ENCODE measurements around the gene IFFO2. TPM values are rescaled to one million over a fixed set of nuclear protein-coding genes. Genes with fewer than 3 reads are reported as not detected.

Gene IFFO2
- total RNA-seq, 1 experiment from 2014 or later, result 18.7 TPM

DNA sequence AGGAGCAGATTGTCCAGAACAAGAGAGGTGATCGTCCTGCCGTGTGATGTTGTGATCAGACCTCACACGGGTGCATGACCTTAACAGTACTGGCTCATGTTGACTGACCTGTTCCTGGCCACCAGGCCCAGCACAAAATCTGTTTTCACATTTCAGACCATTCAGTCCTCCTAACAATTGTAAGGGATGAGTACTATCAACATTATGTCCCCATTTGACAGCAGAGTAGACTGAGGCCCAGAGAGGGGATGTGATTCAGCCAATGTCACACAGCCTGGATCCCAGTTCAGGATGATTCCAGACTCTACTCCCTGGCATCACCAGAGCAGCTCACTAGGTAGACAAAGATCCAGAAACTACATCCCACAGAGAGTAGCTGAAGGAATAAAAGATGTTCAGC lies 89.6 kb downstream of the IFFO2 start:
- H3K4me1 Mint-ChIP-seq (ENCODE audit: low read depth, unreplicated experiment), result no peaks in the 10 kb centered on the region
- intact Hi-C loops (cut with micrococcal nuclease; ENCODE audit: unreplicated experiment), result no loop called here
- no peak overlapping the region for H3K4me3 Mint-ChIP-seq (ENCODE audit: unreplicated experiment)
- POLR2A ChIA-PET, result no interaction called here
- H3K9me3 ChIP-seq, result no peaks in the 10 kb centered on the region
- DNase-seq, result no peak
- H3K36me3 Mint-ChIP-seq (ENCODE audit: insufficient read depth, unreplicated experiment), result no peaks in the 10 kb centered on the region
- no TSS peak for BruUV-seq (replicated peaks)
- H3K27me3 Mint-ChIP-seq (ENCODE audit: insufficient read depth, unreplicated experiment), result peaks cover 3% of the 10 kb centered on the region
- no peaks in the 10 kb centered on the region for H3K9me3 Mint-ChIP-seq (ENCODE audit: unreplicated experiment)
- TF ChIP-seq, protein P1, sequence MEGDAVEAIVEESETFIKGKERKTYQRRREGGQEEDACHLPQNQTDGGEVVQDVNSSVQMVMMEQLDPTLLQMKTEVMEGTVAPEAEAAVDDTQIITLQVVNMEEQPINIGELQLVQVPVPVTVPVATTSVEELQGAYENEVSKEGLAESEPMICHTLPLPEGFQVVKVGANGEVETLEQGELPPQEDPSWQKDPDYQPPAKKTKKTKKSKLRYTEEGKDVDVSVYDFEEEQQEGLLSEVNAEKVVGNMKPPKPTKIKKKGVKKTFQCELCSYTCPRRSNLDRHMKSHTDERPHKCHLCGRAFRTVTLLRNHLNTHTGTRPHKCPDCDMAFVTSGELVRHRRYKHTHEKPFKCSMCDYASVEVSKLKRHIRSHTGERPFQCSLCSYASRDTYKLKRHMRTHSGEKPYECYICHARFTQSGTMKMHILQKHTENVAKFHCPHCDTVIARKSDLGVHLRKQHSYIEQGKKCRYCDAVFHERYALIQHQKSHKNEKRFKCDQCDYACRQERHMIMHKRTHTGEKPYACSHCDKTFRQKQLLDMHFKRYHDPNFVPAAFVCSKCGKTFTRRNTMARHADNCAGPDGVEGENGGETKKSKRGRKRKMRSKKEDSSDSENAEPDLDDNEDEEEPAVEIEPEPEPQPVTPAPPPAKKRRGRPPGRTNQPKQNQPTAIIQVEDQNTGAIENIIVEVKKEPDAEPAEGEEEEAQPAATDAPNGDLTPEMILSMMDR (IDR thresholded peaks at IDR 0.05; ENCODE audit: insufficient read depth in 1 of 2, low read depth in 1 of 2, low read length in 1 of 2, severe bottlenecking in 1 of 2, unreplicated experiment in 1 of 2), result no peak
- no peaks in the 10 kb centered on the region for H3K36me3 ChIP-seq (ENCODE audit: control insufficient read depth, insufficient read depth, low read length)
- H3K27me3 ChIP-seq (replicated peaks; ENCODE audit: control insufficient read depth, insufficient read depth, low read length), result no peaks in the 10 kb centered on the region
- CTCF ChIA-PET, result interaction anchor here (1.6 kb wide), 1 partner anchor 17 kb away, joined by 7 read pairs; no protein-coding TSS in a partner anchor
- no peak overlapping the region for H3K27ac Mint-ChIP-seq (ENCODE audit: unreplicated experiment)
- no peaks in the 10 kb centered on the region for H3K4me1 ChIP-seq
- no peak overlapping the region for H3K4me3 ChIP-seq (ENCODE audit: low read depth, low read length)

- ChIA-PET CTCF (interaction anchor here (0.7 to 1.6 kb wide), 2 partner anchors 18 to 30 kb away, joined by 7 to 12 read pairs; no protein-coding TSS in a partner anchor), POLR2A (no interaction called here)
- no peaks in the 10 kb centered on the region for H3K9me3 Mint-ChIP-seq (ENCODE audit: unreplicated experiment)
- no peak overlapping the region for H3K27ac Mint-ChIP-seq (ENCODE audit: unreplicated experiment)
- H3K4me3 ChIP-seq (ENCODE audit: low read depth, low read length), result no peak overlapping the region
- BruUV-seq (replicated peaks), result no TSS peak
- H3K4me1 Mint-ChIP-seq (ENCODE audit: low read depth, unreplicated experiment), result no peaks in the 10 kb centered on the region
- no peaks in the 10 kb centered on the region for H3K27me3 ChIP-seq (replicated peaks; ENCODE audit: control insufficient read depth, insufficient read depth, low read length)
- intact Hi-C loops (cut with micrococcal nuclease; ENCODE audit: unreplicated experiment), result no loop called here
- DNase-seq, result no peak
- H3K9me3 ChIP-seq, result no peaks in the 10 kb centered on the region
- H3K4me3 Mint-ChIP-seq (ENCODE audit: unreplicated experiment), result no peak overlapping the region
- no peaks in the 10 kb centered on the region for H3K36me3 ChIP-seq (ENCODE audit: control insufficient read depth, insufficient read depth, low read length)
- no peaks in the 10 kb centered on the region for H3K4me1 ChIP-seq
- H3K27me3 Mint-ChIP-seq (ENCODE audit: insufficient read depth, unreplicated experiment), result peaks cover 4% of the 10 kb centered on the region
- TF ChIP-seq, protein P1 (IDR thresholded peaks at IDR 0.05; ENCODE audit: insufficient read depth in 1 of 2, low read depth in 1 of 2, low read length in 1 of 2, severe bottlenecking in 1 of 2, unreplicated experiment in 1 of 2), result no peak
- H3K36me3 Mint-ChIP-seq (ENCODE audit: insufficient read depth, unreplicated experiment), result no peaks in the 10 kb centered on the region
These were observed 90.2 kb downstream of the IFFO2 start for GRCh38 chr1:18866314-18866713.

GRCh38 chr1:18865176-18865575 lies 91.3 kb downstream of the IFFO2 start:
- ChIA-PET POLR2A (no interaction called here), CTCF (no interaction called here)
- BruUV-seq (replicated peaks), result no TSS peak
- intact Hi-C loops (cut with micrococcal nuclease; ENCODE audit: unreplicated experiment), result no loop called here
- TF ChIP-seq, protein P1 (IDR thresholded peaks at IDR 0.05; ENCODE audit: insufficient read depth in 1 of 2, low read depth in 1 of 2, low read length in 1 of 2, severe bottlenecking in 1 of 2, unreplicated experiment in 1 of 2), result no peak
- no peak for DNase-seq
- Histone ChIP-seq H3K9me3 (no peaks in the 10 kb centered on the region), H3K4me1 (no peaks in the 10 kb centered on the region), H3K4me3 (ENCODE audit: low read depth, low read length) (no peak overlapping the region), H3K36me3 (ENCODE audit: control insufficient read depth, insufficient read depth, low read length) (no peaks in the 10 kb centered on the region), H3K27me3 (replicated peaks; ENCODE audit: control insufficient read depth, insufficient read depth, low read length) (no peaks in the 10 kb centered on the region)
- Mint-ChIP-seq H3K36me3 (ENCODE audit: insufficient read depth, unreplicated experiment) (no peaks in the 10 kb centered on the region), H3K27ac (ENCODE audit: unreplicated experiment) (no peak overlapping the region), H3K27me3 (ENCODE audit: insufficient read depth, unreplicated experiment) (peaks cover 4% of the 10 kb centered on the region), H3K4me3 (ENCODE audit: unreplicated experiment) (no peak overlapping the region), H3K9me3 (ENCODE audit: unreplicated experiment) (no peaks in the 10 kb centered on the region), H3K4me1 (ENCODE audit: low read depth, unreplicated experiment) (no peaks in the 10 kb centered on the region)
